ENCODE results near the gene COQ8A. TPM values are rescaled to one million over a fixed set of nuclear protein-coding genes. Genes with fewer than 3 reads are reported as not detected.

COQ8A gene
- total and polyA plus RNA-seq, 10 of the 15 experiments (the other 5 are each of a cell fraction or from before 2014, with no cell fraction given): 0.72 to 24.8 (median 12.1) TPM

DNA sequence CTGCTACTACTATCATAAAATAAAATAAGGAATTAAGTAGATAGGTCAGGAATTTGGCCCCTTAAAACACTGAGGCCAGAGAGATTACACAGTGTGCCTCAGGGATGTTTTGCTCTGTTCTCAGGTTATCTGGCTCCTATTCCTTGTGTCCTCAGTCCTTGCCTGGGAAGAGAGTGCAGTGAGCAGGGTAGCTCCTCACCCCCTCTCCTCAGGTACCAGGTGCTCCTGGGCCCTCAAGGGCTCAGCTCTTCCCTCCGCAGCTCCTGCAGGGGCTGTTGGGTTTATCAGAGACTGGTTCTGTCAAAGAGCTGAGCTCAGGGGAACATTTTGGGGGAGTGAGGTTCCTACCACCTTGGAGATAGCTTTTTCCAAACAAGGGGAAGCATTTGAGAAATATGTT lies 20.1 kb upstream of the COQ8A start:
- Histone ChIP-seq H3K4me3 (no peak overlapping the region), H4K20me1 (ENCODE audit: control insufficient read depth, insufficient read depth) (no peaks in the 10 kb centered on the region), H3K9ac (ENCODE audit: control insufficient read depth, insufficient read depth, low read length) (no peak overlapping the region), H3K9me3 (replicated peaks; ENCODE audit: control insufficient read depth, insufficient read depth, low read length) (no peaks in the 10 kb centered on the region), H3K79me2 (ENCODE audit: control insufficient read depth, insufficient read depth, low read length) (no peaks in the 10 kb centered on the region), H3K4me2 (ENCODE audit: control insufficient read depth, insufficient read depth) (no peak overlapping the region), H3K36me3 (ENCODE audit: control insufficient read depth in 2 of 2, insufficient read depth in 2 of 2, low read length in 1 of 2) (no peaks in the 10 kb centered on the region), H3K4me1 (ENCODE audit: control insufficient read depth, insufficient read depth, low read length) (peaks cover 7% of the 10 kb centered on the region), H3K27ac (ENCODE audit: control insufficient read depth, insufficient read depth) (no peak overlapping the region), H3K27me3 (replicated peaks in 1 of 2; ENCODE audit: control insufficient read depth in 2 of 2, insufficient read depth in 2 of 2, low read length in 1 of 2) (no peaks in the 10 kb centered on the region), H2AFZ (ENCODE audit: control insufficient read depth, low read depth, low read length) (no peak overlapping the region)
- TF ChIP-seq TAF1 (IDR thresholded peaks at IDR 0.05; ENCODE audit: borderline replicate concordance, low read depth, low read length) (no peak), CBFB (IDR thresholded peaks at IDR 0.05; ENCODE audit: low read depth) (no peak)
- TF ChIP-seq, protein P1, sequence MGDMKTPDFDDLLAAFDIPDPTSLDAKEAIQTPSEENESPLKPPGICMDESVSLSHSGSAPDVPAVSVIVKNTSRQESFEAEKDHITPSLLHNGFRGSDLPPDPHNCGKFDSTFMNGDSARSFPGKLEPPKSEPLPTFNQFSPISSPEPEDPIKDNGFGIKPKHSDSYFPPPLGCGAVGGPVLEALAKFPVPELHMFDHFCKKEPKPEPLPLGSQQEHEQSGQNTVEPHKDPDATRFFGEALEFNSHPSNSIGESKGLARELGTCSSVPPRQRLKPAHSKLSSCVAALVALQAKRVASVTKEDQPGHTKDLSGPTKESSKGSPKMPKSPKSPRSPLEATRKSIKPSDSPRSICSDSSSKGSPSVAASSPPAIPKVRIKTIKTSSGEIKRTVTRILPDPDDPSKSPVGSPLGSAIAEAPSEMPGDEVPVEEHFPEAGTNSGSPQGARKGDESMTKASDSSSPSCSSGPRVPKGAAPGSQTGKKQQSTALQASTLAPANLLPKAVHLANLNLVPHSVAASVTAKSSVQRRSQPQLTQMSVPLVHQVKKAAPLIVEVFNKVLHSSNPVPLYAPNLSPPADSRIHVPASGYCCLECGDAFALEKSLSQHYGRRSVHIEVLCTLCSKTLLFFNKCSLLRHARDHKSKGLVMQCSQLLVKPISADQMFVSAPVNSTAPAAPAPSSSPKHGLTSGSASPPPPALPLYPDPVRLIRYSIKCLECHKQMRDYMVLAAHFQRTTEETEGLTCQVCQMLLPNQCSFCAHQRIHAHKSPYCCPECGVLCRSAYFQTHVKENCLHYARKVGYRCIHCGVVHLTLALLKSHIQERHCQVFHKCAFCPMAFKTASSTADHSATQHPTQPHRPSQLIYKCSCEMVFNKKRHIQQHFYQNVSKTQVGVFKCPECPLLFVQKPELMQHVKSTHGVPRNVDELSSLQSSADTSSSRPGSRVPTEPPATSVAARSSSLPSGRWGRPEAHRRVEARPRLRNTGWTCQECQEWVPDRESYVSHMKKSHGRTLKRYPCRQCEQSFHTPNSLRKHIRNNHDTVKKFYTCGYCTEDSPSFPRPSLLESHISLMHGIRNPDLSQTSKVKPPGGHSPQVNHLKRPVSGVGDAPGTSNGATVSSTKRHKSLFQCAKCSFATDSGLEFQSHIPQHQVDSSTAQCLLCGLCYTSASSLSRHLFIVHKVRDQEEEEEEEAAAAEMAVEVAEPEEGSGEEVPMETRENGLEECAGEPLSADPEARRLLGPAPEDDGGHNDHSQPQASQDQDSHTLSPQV (IDR thresholded peaks at IDR 0.05): no peak
- DNase-seq (ENCODE audit: low read depth, low spot score): no peak
- ATAC-seq: no peak
- CTCF ChIA-PET: interaction anchor here (0.9 to 1.0 kb wide), 2 partner anchors 13 to 74 kb away, joined by 3 read pairs; no protein-coding TSS in a partner anchor
- in situ Hi-C loops (cut with MboI) (loop anchor here (10.0 kb wide), 1 partner anchor 515 kb away; no protein-coding TSS in a partner anchor), intact Hi-C loops (cut with micrococcal nuclease; ENCODE audit: unreplicated experiment) (loop anchor here (5.0 kb wide), 1 partner anchor 112 kb away; no protein-coding TSS in a partner anchor)
- SMC1A ChIA-PET (ENCODE audit: uncharacterized antibody, unreplicated experiment): no interaction called here
- RAD21 ChIA-PET (ENCODE audit: unreplicated experiment): no interaction called here
- POLR2A ChIA-PET: no interaction called here
- 82% methylated on average over 1 of the region's 1 CpG for WGBS (ENCODE audit: insufficient coverage, insufficient replicate concordance, low lambda C conversion rate, missing lambda C conversion rate)
- FAIRE-seq: no peak
- no TSS peak for BruUV-seq (replicated peaks)

Measured in GM12878 (cell line).